GM12878 (cell line): Measurements from ENCODE around the gene TSR1. TPM values are rescaled to one million over a fixed set of nuclear protein-coding genes. Genes with fewer than 3 reads are reported as not detected.

Experiments
- BCL3 ChIP-seq: IDR thresholded peaks from 2 replicates; pipeline ENCODE4 v1.6.1; 2011; ENCODE audit warnings: borderline replicate concordance, low read depth, mild to moderate bottlenecking, moderate library complexity, low read length; ENCODE audit not compliant: insufficient read depth, poor library complexity, severe bottlenecking
- CEBPB ChIP-seq, 2 experiments: fragments of 150-350 bp in 1 of 2; IDR thresholded peaks; 2 replicates each; pipeline ENCODE4 v1.6.1; 2012 to 2014; ENCODE audit warnings: low read depth in 2 of 2, low read length in 2 of 2, borderline replicate concordance in 1 of 2, inconsistent platforms in 1 of 2
- CREM ChIP-seq: IDR thresholded peaks from 2 replicates; pipeline ENCODE4 v1.6.1; 2014; ENCODE audit warnings: antibody characterized with exemption, low read depth
- DPF2 ChIP-seq: fragments of 450-650 bp; IDR thresholded peaks from 2 replicates; pipeline ENCODE4 v1.6.1; 2017; ENCODE audit warnings: mild to moderate bottlenecking
- EED ChIP-seq: sonication (generic); IDR thresholded peaks from 2 replicates; pipeline ENCODE4 v1.6.1; 2016; ENCODE audit warnings: antibody characterized with exemption, low read depth
- FOXM1 ChIP-seq: IDR thresholded peaks from 2 replicates; pipeline ENCODE4 v1.6.1; 2012; ENCODE audit warnings: low read depth, mild to moderate bottlenecking, inconsistent platforms, low read length, moderate library complexity
- IKZF2 ChIP-seq, 2 experiments: fragments of 450-650 bp; IDR thresholded peaks; 2 replicates each; pipeline ENCODE4 v1.6.1; 2017; ENCODE audit warnings: mild to moderate bottlenecking in 2 of 2, moderate library complexity in 2 of 2
- LARP7 ChIP-seq: fragments of 450-650 bp; IDR thresholded peaks from 2 replicates; pipeline ENCODE4 v1.6.1; 2017; ENCODE audit warnings: mild to moderate bottlenecking
- PAX5 ChIP-seq: IDR thresholded peaks from 2 replicates; pipeline ENCODE4 v1.6.1; 2011; ENCODE audit warnings: low read depth, low read length, borderline replicate concordance
- POLR2AphosphoS2 ChIP-seq: IDR thresholded peaks from 2 replicates; pipeline ENCODE4 v1.6.1; 2011; ENCODE audit warnings: low read depth, mild to moderate bottlenecking, low read length, improper control_type of control experiment, moderate library complexity
- RBBP5 ChIP-seq: fragments of 200-600 bp; sonication (generic); conservative IDR thresholded peaks from 2 replicates; pipeline ENCODE4 v1.6.1; 2016
- RFX5 ChIP-seq: IDR thresholded peaks from 2 replicates; pipeline ENCODE4 v1.6.1; 2011; ENCODE audit warnings: low read depth, low read length, improper control_type of control experiment
- SMAD5 ChIP-seq: IDR thresholded peaks from 2 replicates; pipeline ENCODE4 v1.6.1; 2016; ENCODE audit warnings: antibody characterized with exemption, low read depth
- ZNF24 ChIP-seq: fragments of 450-650 bp; IDR thresholded peaks from 2 replicates; pipeline ENCODE4 v1.6.1; 2017; ENCODE audit warnings: antibody characterized with exemption, mild to moderate bottlenecking
- ZNF384 ChIP-seq: IDR thresholded peaks from 2 replicates; pipeline ENCODE4 v1.6.1; 2012; ENCODE audit warnings: low read depth, mild to moderate bottlenecking, low read length, improper control_type of control experiment, borderline replicate concordance
- polyA plus RNA-seq, 11 experiments: library from polyadenylated mRNA; depleted of rRNA in 4 of 11; unstranded in 6 of 11; stranded (reverse) in 5 of 11; fragments of >200 nt; fragmentation: Nextera tagmentation in 4 of 11; fragmentation: Illumina TruSeq in 1 of 11; extraction: Ambion mirVana in 4 of 11; extraction: Trizol in 1 of 11; gene quantifications; 1 replicate in 1 of 11; 2 replicates in 10 of 11; pipeline versions ENCODE4 v1.2.1 to v1.2.3, GENCODE V29; 2011 to 2016; ENCODE audit warnings: inconsistent platforms in 2 of 11, missing spikeins in 2 of 11, low read depth in 1 of 11
- total RNA-seq, 4 experiments: library from RNA; depleted of rRNA in 3 of 4; stranded (reverse); fragments of >200 nt in 3 of 4; fragmentation: Illumina TruSeq in 1 of 4; extraction: Trizol in 1 of 4; gene quantifications; 2 replicates each; pipeline versions ENCODE4 v1.2.1 to v1.2.3, GENCODE V29; 2013 to 2021
- TF ChIP-seq, protein P1 (sequence below): IDR thresholded peaks from 2 replicates; pipeline ENCODE4 v1.6.1; 2012; ENCODE audit warnings: improper control_type of control experiment, low read depth, low read length; ENCODE audit not compliant: insufficient replicate concordance
- TF ChIP-seq, protein P2 (sequence below): IDR thresholded peaks from 2 replicates; pipeline ENCODE4 v1.6.1; 2012; ENCODE audit warnings: low read depth, low read length, improper control_type of control experiment
- TF ChIP-seq, protein P3 (sequence below): fragments of 450-650 bp; IDR thresholded peaks from 2 replicates; pipeline ENCODE4 v1.6.1; 2018; ENCODE audit warnings: mild to moderate bottlenecking, low read depth, moderate library complexity; ENCODE audit not compliant: partially characterized antibody

The TSR1 gene
- total and polyA plus RNA-seq, 10 of the 15 experiments (the other 5 are each of a cell fraction or from before 2014, with no cell fraction given): 14.7 to 100 (median 46.9) TPM

GRCh38 chr17:2303204-2304188 is 32.8 kb downstream of the TSR1 start, which contains the start of the genes SMG6 and SRR (continued):
- TF ChIP-seq, protein P1, sequence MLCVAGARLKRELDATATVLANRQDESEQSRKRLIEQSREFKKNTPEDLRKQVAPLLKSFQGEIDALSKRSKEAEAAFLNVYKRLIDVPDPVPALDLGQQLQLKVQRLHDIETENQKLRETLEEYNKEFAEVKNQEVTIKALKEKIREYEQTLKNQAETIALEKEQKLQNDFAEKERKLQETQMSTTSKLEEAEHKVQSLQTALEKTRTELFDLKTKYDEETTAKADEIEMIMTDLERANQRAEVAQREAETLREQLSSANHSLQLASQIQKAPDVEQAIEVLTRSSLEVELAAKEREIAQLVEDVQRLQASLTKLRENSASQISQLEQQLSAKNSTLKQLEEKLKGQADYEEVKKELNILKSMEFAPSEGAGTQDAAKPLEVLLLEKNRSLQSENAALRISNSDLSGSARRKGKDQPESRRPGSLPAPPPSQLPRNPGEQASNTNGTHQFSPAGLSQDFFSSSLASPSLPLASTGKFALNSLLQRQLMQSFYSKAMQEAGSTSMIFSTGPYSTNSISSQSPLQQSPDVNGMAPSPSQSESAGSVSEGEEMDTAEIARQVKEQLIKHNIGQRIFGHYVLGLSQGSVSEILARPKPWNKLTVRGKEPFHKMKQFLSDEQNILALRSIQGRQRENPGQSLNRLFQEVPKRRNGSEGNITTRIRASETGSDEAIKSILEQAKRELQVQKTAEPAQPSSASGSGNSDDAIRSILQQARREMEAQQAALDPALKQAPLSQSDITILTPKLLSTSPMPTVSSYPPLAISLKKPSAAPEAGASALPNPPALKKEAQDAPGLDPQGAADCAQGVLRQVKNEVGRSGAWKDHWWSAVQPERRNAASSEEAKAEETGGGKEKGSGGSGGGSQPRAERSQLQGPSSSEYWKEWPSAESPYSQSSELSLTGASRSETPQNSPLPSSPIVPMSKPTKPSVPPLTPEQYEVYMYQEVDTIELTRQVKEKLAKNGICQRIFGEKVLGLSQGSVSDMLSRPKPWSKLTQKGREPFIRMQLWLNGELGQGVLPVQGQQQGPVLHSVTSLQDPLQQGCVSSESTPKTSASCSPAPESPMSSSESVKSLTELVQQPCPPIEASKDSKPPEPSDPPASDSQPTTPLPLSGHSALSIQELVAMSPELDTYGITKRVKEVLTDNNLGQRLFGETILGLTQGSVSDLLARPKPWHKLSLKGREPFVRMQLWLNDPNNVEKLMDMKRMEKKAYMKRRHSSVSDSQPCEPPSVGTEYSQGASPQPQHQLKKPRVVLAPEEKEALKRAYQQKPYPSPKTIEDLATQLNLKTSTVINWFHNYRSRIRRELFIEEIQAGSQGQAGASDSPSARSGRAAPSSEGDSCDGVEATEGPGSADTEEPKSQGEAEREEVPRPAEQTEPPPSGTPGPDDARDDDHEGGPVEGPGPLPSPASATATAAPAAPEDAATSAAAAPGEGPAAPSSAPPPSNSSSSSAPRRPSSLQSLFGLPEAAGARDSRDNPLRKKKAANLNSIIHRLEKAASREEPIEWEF: no peak
- TF ChIP-seq ZNF384 (no peak), RFX5 (no peak), ZNF24 (no peak), FOXM1 (no peak), BCL3 (no peak), POLR2AphosphoS2 (no peak), RBBP5 (no peak), PAX5 (no peak), CREM (no peak), IKZF2 (IDR thresholded peaks at IDR 0.05) (peak in 1 of 2 experiments; percentile 40; a peak in 1 of 4 replicates), LARP7 (peak; percentile 60), SMAD5 (0 out of 2 replicates have a peak, but pooled peaks have one; percentile 55), CEBPB (IDR thresholded peaks at IDR 0.05; ENCODE audit: borderline replicate concordance in 1 of 2, low read depth in 2 of 2, low read length in 2 of 2) (no peak), EED (no peak), DPF2 (peak; percentile 47; the same call in 1 of the 2 replicates)
- TF ChIP-seq, protein P2, sequence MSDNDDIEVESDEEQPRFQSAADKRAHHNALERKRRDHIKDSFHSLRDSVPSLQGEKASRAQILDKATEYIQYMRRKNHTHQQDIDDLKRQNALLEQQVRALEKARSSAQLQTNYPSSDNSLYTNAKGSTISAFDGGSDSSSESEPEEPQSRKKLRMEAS: no peak
- TF ChIP-seq, protein P3, sequence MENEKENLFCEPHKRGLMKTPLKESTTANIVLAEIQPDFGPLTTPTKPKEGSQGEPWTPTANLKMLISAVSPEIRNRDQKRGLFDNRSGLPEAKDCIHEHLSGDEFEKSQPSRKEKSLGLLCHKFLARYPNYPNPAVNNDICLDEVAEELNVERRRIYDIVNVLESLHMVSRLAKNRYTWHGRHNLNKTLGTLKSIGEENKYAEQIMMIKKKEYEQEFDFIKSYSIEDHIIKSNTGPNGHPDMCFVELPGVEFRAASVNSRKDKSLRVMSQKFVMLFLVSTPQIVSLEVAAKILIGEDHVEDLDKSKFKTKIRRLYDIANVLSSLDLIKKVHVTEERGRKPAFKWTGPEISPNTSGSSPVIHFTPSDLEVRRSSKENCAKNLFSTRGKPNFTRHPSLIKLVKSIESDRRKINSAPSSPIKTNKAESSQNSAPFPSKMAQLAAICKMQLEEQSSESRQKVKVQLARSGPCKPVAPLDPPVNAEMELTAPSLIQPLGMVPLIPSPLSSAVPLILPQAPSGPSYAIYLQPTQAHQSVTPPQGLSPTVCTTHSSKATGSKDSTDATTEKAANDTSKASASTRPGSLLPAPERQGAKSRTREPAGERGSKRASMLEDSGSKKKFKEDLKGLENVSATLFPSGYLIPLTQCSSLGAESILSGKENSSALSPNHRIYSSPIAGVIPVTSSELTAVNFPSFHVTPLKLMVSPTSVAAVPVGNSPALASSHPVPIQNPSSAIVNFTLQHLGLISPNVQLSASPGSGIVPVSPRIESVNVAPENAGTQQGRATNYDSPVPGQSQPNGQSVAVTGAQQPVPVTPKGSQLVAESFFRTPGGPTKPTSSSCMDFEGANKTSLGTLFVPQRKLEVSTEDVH: no peak
